ELF-1 (cell line): Measurements from ENCODE around the gene TENM3.
A peak's percentile ranks its signal among the peaks of the same experiment; 100 is the strongest.

Experiments used
- DNase-seq: peaks from one replicate; pipeline ENCODE4 v3.0.0-alpha.2; 2016; ENCODE audit warnings: low read depth, low spot score

The TENM3 gene

DNA sequence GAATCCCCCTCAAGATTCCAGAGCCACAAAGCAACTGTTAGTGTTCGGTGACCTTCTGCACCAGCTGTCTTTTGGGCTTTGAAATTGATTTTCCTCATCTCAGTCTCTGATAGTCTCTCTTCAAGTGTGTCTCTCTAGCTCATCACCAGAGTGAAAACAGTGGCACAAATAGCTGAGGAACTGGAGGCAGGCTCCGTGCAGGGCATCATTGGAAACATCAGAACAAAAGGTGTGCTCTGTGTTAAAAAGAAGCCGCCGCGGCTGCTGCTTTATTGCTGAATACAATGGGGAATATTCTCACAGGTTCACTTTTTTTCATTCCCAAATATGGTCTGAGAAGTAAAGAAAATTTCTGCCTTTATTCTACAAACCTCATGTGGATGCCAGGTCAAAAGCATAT is 376.5 kb downstream of the TENM3 start:
- DNase-seq, result no peak

DNA sequence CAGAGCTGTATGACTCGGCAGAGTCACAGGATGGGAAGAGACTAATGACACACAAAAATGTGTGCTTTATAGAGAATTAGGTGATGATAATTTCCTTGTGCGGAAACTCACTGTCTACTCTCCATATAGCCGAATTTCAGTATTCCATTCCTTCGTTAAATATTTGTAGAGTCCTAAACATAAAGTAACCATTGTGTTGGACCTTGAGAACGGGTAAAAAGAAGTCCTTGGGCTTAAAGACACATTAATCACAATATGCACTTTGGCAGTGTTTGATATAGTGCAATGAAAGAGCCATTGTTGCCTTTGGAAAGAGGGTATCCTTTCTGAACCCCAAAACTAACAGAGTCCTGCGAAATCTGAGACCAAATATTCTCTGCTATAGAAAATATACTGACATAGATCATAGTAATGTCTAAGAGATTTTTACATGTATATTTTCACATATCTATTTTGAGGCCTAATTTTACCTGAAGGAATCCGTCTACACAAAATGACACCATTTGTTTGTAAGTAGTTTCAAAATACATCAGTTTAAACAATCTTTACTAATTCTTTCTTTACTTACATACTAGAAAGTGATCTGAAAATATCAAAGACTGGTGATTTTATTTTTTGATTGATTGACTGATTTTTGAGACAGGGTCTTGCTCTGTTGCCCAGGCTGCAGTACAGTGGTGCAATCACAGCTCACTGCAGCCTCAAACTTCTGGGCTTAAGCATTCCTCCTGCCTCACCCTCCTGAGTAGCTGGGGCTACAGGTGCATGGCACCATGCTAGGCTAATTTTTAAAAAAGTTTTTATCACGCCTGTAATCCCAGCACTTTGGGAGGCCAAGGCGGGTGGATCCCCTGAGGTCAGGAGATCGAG is 377.1 kb downstream of the TENM3 start:
- no peak for DNase-seq

DNA sequence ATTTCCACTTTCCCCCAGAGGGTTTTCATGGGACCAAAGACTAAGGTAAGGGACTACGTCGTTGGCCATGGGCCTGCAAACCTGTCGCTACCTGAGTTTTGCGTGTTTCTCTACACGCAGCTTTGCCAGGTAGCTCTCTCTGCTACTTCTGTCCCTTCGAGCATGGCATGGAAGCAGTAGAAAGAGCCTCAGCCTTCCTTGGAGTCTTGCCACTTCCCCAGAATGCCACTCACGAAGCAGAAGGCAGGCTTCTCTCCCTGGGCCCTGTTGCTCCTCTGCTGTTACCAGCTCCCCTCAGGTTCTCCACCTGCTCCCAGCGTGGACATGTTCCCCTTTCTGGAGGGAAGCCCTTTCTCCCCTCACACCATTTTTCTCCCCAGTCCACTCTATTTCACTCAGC is 381.1 kb downstream of the TENM3 start:
- DNase-seq, result no peak

DNA sequence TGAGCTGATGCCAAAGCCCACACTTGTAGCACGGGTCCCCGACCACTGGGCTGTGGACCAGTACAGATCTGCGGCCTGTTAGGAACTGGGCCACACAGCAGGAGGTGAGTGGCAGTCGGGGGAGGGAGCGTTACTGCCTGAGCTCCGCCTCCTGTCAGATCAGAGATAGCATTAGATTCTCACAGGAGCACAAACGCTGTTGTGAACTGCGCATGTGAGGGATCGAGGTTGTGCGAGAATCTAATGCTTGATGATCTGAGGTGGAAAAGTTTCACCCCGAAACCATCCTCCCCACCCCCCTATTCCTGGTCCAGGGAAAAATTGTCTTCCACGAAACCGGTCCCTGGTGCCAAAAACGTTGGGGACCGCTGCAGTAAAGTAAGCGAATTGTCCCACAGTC is 382.0 kb downstream of the TENM3 start:
- no peak for DNase-seq

DNA sequence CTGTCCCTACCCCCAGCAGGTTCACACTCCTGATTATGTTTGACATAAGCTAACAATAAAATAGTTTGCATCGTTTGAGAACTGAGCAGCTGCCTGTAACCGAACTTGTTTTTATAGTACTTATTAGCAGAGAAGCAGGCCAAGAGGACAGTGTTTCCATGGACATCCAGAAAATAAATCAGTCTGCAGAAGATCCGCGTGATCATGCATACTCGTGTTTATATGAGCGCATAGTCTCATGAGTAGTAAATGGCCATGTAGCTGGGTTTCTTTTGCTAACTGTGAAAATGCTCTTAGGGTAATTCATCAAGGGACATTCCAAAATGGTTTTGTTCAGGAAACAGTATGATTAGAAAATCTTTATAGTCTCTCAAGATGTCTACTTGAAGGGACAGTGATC is 384.8 kb downstream of the TENM3 start:
- DNase-seq, result no peak

DNA sequence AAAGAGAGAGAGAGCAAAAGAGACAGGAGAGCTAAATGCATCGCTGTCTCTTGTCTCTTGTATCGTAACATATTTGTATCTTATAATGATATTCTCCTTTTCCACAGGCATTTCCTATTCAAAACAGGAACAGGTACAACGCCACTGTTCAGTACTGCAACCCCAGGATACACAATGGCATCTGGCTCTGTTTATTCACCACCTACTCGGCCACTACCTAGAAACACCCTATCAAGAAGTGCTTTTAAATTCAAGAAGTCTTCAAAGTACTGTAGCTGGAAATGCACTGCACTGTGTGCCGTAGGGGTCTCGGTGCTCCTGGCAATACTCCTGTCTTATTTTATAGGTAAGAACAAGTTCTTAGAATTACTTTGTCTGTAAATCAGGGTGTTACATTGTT is 385.3 kb downstream of the TENM3 start:
- no peak for DNase-seq

DNA sequence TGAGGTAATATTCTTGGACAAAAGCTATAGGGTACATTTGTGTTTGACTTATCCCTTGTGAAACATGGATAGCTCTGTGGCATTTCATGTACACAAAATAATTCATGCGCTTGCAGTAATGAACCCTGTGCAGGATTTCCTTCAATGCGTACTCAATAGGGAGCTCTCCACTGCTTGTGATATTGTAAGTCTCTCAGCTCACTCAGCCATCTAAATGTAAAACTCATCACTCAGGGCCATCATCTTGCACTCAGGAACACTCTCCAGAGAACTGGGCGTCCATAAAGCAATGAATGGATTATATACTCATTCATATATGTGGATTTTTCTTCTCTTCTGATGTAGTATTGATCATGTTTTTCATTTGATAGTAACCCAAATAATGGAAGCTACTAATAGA is 385.9 kb downstream of the TENM3 start:
- DNase-seq, result no peak

DNA sequence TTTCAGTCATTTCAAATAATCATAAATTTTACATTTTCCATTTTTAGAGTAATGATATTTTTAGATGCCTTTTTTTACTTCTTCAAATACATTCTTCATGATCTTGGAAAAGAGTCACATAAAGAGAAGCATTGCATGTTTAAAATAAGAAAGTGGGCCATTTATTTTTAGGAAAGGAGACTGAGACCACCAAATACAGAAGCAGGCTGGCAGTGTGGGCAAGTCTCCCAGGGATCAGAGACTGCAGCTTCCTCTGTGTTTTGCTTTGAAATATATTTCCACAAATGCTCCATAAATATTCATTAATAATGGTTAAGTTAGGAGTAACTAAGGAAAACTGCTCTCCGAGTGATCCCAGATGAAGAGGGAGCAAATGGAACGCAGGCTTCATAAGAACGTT is 397.3 kb downstream of the TENM3 start:
- no peak for DNase-seq

DNA sequence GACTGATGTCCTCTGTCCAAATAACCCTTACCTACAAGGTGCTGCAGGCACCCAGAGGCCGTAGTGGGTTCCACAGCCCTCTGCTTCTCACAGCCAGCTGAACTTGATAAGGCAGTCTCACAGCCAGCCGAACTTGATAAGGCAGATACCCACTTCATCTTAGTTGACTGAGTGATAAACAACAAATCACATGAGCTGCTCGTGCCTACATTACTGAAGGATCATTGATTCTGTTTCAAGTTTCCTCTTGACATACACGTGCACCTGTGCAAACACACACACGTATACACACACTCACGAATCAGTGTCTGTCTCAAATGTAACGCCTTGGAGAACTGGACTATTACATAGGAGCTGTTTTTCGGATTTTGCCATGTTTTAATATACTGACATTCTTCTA is 397.7 kb downstream of the TENM3 start:
- DNase-seq, result no peak

DNA sequence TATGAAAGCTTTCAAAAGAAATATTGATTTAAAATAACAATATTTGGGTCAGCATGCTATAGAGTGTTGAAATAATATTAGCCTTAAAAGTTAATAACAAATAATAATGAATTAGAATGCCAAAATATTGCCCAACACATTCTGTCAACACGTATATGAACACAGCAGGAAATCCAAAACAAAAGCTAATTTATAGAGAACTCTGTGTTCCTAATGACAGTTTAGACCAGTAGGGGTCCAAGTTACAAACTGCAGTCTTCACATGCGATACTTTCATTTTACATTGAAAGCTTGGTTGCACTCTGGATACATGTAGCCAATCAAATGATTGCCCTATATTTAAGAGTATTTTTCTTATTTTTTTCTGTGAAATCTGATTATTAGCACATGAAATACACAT is 399.6 kb downstream of the TENM3 start:
- no peak for DNase-seq

DNA sequence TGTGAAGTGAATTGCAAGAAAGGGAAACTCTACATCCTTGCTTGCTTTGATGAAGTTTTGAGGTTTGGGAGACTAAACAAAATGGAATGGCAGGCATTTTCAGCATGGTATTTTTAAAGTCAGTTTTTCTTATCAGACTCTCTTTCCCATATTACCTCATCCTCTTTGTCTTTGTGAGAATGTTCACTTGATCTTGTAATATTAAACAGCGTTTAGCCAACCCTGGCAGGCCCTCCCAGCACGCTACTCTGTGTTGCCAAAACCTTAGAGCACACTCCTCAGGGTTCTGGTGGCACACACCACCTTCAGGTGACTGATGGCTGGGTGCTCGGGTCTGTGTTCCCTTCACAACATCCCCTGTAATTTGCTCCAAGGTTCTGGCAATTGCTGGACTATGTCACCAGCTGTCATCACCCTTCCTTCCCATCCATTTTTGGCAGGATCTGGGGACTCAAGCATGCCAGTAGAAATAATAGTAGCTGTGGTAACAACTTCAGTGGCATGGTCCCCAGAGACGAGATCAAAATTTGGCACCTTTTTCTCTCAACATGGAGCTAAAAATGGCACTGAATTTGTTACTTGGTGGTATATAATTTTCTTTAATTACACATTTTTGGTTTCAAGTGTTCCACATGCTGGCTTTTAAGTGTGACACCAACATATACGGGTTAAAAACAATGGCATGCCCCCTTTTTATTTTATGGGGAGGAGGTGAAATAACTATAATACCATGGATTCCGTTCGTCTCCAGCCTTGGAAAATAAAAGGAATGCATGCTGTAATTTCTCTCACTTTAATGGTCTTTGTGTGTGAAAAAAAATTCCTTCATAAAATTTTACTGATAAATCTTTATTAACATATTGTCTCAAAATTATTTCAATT is 400.8 kb downstream of the TENM3 start:
- peak; percentile 24 for DNase-seq

DNA sequence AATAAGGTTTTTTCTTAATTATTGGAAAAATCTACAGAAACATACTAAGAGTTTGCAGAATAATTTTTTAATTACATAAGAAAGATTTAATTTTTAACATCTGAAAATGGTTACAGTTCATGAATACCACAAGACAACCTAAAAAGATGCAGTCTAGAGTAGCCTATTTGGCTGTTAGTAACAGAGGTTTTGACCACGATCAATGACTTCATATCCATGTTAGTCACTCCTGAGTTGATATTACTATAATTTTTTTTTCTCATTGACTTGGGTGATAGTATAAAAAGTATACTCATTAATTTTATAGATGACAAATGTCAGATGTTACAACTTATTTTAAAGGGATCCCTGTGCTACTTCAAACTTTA is 401.5 kb downstream of the TENM3 start:
- no peak for DNase-seq

DNA sequence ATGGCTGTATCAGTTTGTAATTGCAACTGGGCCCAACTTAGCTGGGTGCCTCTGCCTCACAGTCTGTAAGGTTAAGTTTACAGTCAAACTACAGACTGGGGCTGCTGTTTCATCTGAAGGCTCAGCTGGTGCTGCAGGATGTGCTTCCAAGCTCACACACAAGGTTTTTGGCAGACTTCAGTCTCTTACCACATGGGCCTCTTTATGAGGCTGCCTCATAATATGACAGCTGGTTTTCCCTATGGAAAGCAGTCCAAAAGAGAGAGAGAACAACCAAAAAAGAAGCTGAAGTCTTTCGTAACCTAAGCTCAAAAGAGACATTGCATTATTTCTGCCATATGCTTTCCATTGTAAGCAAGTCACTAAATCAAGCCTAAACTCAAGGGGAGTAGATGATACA is 402.3 kb downstream of the TENM3 start:
- DNase-seq, result no peak

DNA sequence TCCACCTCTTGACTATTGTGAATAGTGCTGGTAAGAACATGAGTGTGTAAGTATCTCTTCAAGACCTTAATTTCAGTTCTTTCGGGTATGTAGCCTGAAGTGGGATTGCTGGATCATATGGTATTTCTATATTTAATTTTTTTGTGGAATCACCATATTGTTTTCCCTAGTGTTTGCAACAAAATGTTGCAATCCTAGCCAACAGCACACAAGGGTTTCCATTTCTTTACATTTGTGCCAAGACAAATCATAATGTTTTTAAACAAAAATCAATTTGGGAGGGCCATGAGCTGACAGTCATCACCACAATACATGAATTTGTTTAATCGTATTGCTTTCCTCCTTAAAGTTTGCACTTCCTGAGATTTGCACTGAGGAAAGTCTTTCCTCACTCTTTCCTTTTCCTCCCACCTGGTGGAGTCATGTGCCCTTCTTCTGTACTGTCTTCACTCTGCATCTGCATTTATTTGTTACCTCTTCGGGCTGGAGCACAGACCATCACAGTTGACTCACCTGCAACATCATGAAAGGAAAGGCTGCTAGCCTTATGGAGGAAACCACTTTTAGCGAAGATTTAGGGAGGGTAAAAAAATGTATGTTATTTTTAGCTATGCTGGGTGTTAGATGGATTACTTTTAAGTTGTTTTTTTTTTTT is 404.6 kb downstream of the TENM3 start:
- DNase-seq, result no peak

DNA sequence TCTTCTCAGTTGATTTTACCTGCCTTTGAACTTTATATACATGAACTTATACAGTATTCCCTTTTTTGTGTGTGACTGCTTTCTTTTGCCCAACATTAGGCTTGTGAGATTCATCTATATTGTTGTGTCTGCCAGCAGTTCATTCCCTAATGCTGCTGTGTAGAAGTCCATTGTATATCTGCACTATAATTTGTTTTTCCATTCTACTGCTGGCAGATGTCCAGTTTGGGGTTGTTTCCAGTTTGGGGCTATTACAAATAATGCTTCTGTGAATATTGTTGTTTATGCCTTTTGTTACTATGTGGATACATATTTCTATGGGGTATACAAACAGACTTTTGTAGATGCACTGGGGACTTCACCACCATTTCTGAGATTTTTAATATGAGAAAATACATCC is 405.6 kb downstream of the TENM3 start:
- DNase-seq, result no peak

DNA sequence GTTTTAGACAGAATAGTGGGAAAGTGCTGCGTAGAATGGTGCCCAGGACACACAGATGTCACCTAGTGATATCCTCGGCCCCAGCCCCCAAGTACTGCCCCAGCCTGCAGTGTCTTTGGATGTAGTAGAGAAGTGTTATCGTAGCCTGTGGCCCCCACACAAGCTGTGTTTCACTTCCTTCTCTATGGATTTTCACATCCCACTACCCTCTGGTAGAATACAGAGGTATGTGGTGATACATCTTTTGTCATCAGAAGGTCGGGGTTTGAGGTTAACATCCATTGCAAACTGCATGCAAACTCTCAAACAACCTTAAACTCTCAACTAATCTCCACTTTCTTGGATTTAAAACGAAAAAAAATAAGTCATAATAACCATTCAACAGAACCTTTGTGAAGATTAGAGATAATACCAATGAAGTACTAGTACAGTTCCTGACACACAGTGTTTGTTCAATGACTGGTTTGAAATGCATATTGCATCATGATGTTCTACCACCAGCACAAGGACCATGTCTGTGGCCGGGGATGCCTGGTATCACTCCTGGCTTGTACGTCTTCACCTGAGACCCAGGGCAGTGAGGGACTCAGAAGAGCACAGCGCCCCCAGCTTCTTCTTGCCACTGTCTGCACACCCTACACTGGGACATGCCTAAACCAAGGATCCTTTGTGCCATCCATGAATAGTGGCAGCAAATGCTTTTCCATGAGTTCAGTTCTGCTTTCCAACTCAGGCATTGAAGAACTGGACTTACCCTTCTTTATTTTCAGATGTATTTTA is 406.7 kb downstream of the TENM3 start:
- DNase-seq, result no peak

DNA sequence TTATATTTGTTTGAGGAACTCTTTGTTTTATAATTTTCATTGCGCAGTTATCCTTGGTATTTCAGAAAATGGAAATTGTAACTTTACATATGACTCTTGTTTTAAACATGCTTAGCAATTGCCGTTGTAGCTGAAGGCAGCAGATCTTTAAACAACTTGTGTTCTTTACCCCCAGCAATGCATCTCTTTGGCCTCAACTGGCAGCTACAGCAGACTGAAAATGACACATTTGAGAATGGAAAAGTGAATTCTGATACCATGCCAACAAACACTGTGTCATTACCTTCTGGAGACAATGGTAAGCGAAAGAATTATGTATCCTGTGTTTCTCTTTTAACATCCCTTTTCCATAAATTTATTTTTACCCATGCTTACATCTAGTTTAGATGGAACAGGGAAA is 410.4 kb downstream of the TENM3 start:
- no peak for DNase-seq

DNA sequence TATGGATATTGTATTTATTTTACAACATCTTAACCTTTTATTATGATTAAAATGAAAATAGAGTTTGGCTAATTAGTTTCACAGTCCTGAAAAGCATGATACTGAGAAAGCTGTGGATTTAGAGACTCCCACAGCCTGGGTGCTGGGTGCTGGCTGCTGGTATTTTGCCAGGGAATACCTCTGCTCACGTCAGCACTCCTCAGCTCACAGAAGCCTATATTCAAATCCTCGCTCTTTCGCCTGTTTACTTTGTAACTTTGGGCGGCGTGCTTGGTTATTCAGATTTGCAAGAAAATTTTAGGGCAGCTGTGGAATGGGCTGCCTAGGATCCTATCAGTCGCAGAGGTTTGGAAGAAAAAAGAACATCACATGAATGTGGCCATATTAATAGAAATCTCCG is 412.1 kb downstream of the TENM3 start:
- DNase-seq, result no peak

DNA sequence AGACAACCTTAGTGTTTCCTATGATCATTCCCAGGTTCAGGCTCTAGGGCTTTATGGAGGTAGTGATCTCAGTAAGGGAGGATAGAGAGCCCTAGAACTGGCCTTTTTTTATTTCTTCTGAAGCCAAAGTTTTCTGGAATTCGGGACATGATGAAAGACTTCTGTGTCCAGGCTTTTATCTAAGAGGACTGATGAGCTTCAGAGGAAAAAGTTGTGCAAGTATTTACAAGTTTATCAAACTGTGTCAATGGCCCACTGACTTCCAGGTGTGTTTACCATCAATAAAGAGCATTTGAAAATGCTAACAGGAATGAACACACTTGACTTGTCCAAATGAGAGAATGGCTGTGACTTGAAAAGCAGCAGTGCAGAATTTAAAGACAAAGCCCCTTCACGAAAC is 419.3 kb downstream of the TENM3 start:
- no peak for DNase-seq

DNA sequence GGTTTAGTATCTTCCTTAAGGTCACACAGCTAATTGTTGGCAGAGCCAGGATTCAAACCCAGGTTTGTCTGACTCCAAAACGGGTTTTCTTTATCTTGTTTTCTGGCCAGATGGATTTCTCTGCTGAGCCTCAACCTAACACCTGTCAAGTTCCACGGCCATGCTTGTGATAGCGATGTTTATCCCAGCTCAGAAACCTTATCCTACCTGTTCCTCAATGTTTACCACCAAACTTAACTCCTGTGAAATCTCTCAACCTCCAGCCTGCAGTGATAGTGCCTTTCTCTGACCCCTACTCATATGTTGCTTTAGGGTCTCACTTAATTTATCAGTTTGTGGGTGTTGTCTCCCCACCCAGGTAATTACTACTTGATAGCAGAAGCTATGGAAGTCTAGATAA is 428.0 kb downstream of the TENM3 start:
- peak; percentile 7 for DNase-seq

DNA sequence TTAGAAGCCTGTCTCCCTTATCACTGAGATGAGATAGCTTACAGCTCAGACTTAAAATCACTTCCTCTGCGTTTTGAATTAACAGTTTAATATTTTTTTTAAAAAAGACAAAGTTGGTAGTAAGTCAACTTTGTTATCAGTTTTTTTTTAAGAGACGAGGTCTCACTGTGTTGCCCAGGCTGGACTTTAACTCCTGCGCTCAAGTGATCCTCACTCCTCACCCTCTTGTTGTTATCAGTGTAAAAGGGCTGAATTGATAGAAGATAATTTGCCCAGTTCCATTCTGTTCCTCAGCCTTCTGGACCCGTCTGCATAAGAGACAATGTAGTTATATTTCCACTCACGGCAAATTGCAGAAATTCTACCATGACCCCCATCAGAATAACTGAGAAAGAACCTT is 428.5 kb downstream of the TENM3 start:
- DNase-seq, result no peak

DNA sequence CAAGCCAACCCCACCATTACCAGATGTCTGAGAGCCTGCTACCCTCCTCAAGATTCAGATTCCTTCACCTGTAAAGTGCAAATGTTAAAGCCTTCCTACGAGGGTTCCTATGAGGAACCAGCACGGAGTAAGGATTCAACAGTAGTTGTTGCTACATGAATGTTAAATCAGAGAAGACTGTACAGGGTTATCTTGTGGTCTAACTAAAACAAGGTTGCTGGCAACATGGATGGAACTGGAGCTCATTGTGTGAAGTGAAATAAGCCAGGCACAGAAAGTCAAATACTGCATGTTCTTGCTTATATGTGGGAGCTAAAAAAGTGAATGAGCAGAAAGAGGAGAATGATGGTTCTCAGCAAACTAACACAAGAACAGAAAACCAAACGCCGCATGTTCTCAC is 435.4 kb downstream of the TENM3 start:
- no peak for DNase-seq
